HEK293 (cell line): ENCODE measurements around the gene MTR.

ENCODE experiments used
- CTCF ChIA-PET: fragments of 350-600 bp; formaldehyde crosslinking; extraction: SDS; loops from one replicate; lab custom pipeline; 2021; ENCODE audit warnings: antibody characterized with exemption; lab: Yijun Ruan, JAX
- POLR2A ChIA-PET: fragments of 300-600 bp; formaldehyde crosslinking; extraction: SDS; loops from one replicate; lab custom pipeline; 2020; ENCODE audit warnings: antibody characterized with exemption, inconsistent platforms; lab: Yijun Ruan, JAX
- H3K27ac ChIP-seq: fragments of 200-500 bp; sonication (Bioruptor generic); 2 replicates; pipeline ENCODE4 v1.5.1; 2014; ENCODE audit warnings: low read depth, low read length, control low read depth, inconsistent platforms; ENCODE audit errors: extremely low read depth
- H3K36me3 ChIP-seq, 2 experiments: fragments of 200-500 bp in 1 of 2; sonication (Bioruptor generic) in 1 of 2; 1 replicate in 1 of 2; 2 replicates in 1 of 2; pipeline ENCODE4 v1.5.1; 2014 to 2017; ENCODE audit warnings: inconsistent platforms in 2 of 2, low read length in 2 of 2; ENCODE audit not compliant: control insufficient read depth in 2 of 2, insufficient read depth in 1 of 2
- H3K4me1 ChIP-seq: fragments of 200-500 bp; sonication (Bioruptor generic); 2 replicates; pipeline ENCODE4 v1.5.1; 2014; ENCODE audit warnings: mild to moderate bottlenecking, low read length, inconsistent platforms; ENCODE audit not compliant: control insufficient read depth, insufficient read depth
- H3K4me3 ChIP-seq: 2 replicates; pipeline ENCODE4 v1.5.1; 2011; ENCODE audit warnings: low read depth, mild to moderate bottlenecking, control low read depth, low read length, moderate library complexity
- H3K9me3 ChIP-seq: fragments of 200-500 bp; sonication (Bioruptor generic); 2 replicates; pipeline ENCODE4 v1.5.1; 2014; ENCODE audit warnings: low read depth, low read length, inconsistent platforms; ENCODE audit not compliant: control insufficient read depth, insufficient read depth
- INSM2 ChIP-seq: fragments of 450-650 bp; formaldehyde crosslinking; IDR thresholded peaks from 2 replicates; pipeline ENCODE4 v1.5.1; 2016; ENCODE audit warnings: missing biosample characterization, missing genetic modification characterization
- KLF10 ChIP-seq: fragments of 450-650 bp; IDR thresholded peaks from 2 replicates; pipeline ENCODE4 v1.5.1; 2018; ENCODE audit warnings: missing biosample characterization, mild to moderate bottlenecking, missing genetic modification characterization
- KLF8 ChIP-seq: fragments of 450-650 bp; formaldehyde crosslinking; IDR thresholded peaks from 2 replicates; pipeline ENCODE4 v1.5.1; 2016; ENCODE audit warnings: missing biosample characterization, missing genetic modification characterization
- OSR2 ChIP-seq: fragments of 450-650 bp; formaldehyde crosslinking; IDR thresholded peaks from 2 replicates; pipeline ENCODE4 v1.5.1; 2016; ENCODE audit warnings: missing biosample characterization, missing genetic modification characterization
- PRDM10 ChIP-seq: fragments of 450-650 bp; formaldehyde crosslinking; IDR thresholded peaks from 2 replicates; pipeline ENCODE4 v1.5.1; 2016; ENCODE audit warnings: missing biosample characterization, missing genetic modification characterization
- SP7 ChIP-seq: fragments of 450-650 bp; formaldehyde crosslinking; IDR thresholded peaks from 2 replicates; pipeline ENCODE4 v1.5.1; 2016; ENCODE audit warnings: missing biosample characterization, missing genetic modification characterization
- WT1 ChIP-seq: fragments of 450-650 bp; formaldehyde crosslinking; IDR thresholded peaks from 2 replicates; pipeline ENCODE4 v1.5.1; 2016; ENCODE audit warnings: missing biosample characterization, missing genetic modification characterization
- ZBTB10 ChIP-seq: fragments of 450-650 bp; formaldehyde crosslinking; IDR thresholded peaks from 2 replicates; pipeline ENCODE4 v1.5.1; 2016; ENCODE audit warnings: missing biosample characterization, missing genetic modification characterization
- ZBTB17 ChIP-seq: fragments of 450-650 bp; formaldehyde crosslinking; IDR thresholded peaks from 2 replicates; pipeline ENCODE4 v1.5.1; 2016; ENCODE audit warnings: missing biosample characterization, missing genetic modification characterization
- ZBTB44 ChIP-seq: fragments of 450-650 bp; IDR thresholded peaks from 2 replicates; pipeline ENCODE4 v1.5.1; 2018; ENCODE audit warnings: missing biosample characterization, mild to moderate bottlenecking, missing genetic modification characterization
- ZBTB6 ChIP-seq: fragments of 450-650 bp; formaldehyde crosslinking; IDR thresholded peaks from 2 replicates; pipeline ENCODE4 v1.5.1; 2017; ENCODE audit warnings: missing biosample characterization, missing genetic modification characterization
- ZFHX2 ChIP-seq: fragments of 450-650 bp; formaldehyde crosslinking; conservative IDR thresholded peaks from 2 replicates; pipeline ENCODE4 v1.5.1; 2016; ENCODE audit warnings: missing biosample characterization, missing genetic modification characterization
- ZNF121 ChIP-seq: fragments of 450-650 bp; formaldehyde crosslinking; IDR thresholded peaks from 2 replicates; pipeline ENCODE4 v1.5.1; 2016; ENCODE audit warnings: missing biosample characterization, missing genetic modification characterization
- ZNF184 ChIP-seq: fragments of 450-650 bp; IDR thresholded peaks from 2 replicates; pipeline ENCODE4 v1.5.1; 2018; ENCODE audit warnings: missing biosample characterization, mild to moderate bottlenecking, missing genetic modification characterization
- ZNF24 ChIP-seq: fragments of 450-650 bp; formaldehyde crosslinking; IDR thresholded peaks from 2 replicates; pipeline ENCODE4 v1.5.1; 2016; ENCODE audit warnings: missing biosample characterization, missing genetic modification characterization
- ZNF350 ChIP-seq: fragments of 450-650 bp; formaldehyde crosslinking; IDR thresholded peaks from 2 replicates; pipeline ENCODE4 v1.5.0; 2017; ENCODE audit warnings: missing biosample characterization, mild to moderate bottlenecking, missing genetic modification characterization
- ZNF366 ChIP-seq: fragments of 450-650 bp; formaldehyde crosslinking; conservative IDR thresholded peaks from 2 replicates; pipeline ENCODE4 v1.5.1; 2016; ENCODE audit warnings: missing biosample characterization, missing genetic modification characterization
- ZNF37A ChIP-seq: fragments of 450-650 bp; IDR thresholded peaks from 2 replicates; pipeline ENCODE4 v1.5.1; 2018; ENCODE audit warnings: missing biosample characterization, missing genetic modification characterization
- ZNF404 ChIP-seq: fragments of 450-650 bp; formaldehyde crosslinking; IDR thresholded peaks from 2 replicates; pipeline ENCODE4 v1.5.1; 2017; ENCODE audit warnings: missing biosample characterization, missing genetic modification characterization
- ZNF660 ChIP-seq: fragments of 450-650 bp; IDR thresholded peaks from 2 replicates; pipeline ENCODE4 v1.5.1; 2018; ENCODE audit warnings: missing biosample characterization, mild to moderate bottlenecking, missing genetic modification characterization
- ZNF768 ChIP-seq: fragments of 450-650 bp; formaldehyde crosslinking; IDR thresholded peaks from 2 replicates; pipeline ENCODE4 v1.5.1; 2018; ENCODE audit warnings: missing biosample characterization, mild to moderate bottlenecking, missing genetic modification characterization
- TF ChIP-seq, protein P1 (sequence below): fragments of 450-650 bp; formaldehyde crosslinking; IDR thresholded peaks from 2 replicates; pipeline ENCODE4 v1.5.1; 2016; ENCODE audit warnings: missing biosample characterization, missing genetic modification characterization, borderline replicate concordance

The MTR gene

GRCh38 chr1:236904892-236905741 is 110.0 kb downstream of the MTR start:
- Histone ChIP-seq H3K4me1 (peaks cover 5% of the 10 kb centered on the region), H3K4me3 (no peak overlapping the region), H3K9me3 (no peaks in the 10 kb centered on the region), H3K27ac (no peak overlapping the region), H3K36me3 (peaks cover 0 to 11% of the 10 kb centered on the region in 2 experiments; a peak in 1 of 3 replicates)
- POLR2A ChIA-PET: no interaction called here
- CTCF ChIA-PET: no interaction called here
- TF ChIP-seq, protein P1, sequence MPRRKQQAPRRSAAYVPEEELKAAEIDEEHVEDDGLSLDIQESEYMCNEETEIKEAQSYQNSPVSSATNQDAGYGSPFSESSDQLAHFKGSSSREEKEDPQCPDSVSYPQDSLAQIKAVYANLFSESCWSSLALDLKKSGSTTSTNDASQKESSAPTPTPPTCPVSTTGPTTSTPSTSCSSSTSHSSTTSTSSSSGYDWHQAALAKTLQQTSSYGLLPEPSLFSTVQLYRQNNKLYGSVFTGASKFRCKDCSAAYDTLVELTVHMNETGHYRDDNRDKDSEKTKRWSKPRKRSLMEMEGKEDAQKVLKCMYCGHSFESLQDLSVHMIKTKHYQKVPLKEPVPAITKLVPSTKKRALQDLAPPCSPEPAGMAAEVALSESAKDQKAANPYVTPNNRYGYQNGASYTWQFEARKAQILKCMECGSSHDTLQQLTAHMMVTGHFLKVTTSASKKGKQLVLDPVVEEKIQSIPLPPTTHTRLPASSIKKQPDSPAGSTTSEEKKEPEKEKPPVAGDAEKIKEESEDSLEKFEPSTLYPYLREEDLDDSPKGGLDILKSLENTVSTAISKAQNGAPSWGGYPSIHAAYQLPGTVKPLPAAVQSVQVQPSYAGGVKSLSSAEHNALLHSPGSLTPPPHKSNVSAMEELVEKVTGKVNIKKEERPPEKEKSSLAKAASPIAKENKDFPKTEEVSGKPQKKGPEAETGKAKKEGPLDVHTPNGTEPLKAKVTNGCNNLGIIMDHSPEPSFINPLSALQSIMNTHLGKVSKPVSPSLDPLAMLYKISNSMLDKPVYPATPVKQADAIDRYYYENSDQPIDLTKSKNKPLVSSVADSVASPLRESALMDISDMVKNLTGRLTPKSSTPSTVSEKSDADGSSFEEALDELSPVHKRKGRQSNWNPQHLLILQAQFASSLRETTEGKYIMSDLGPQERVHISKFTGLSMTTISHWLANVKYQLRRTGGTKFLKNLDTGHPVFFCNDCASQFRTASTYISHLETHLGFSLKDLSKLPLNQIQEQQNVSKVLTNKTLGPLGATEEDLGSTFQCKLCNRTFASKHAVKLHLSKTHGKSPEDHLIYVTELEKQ (tag by site-specific recombination): peak; percentile 70; the same call in 1 of the 2 replicates
- TF ChIP-seq ZNF24 (tag by site-specific recombination) (peak; percentile 68; the same call in 1 of the 2 replicates), ZNF404 (tag by site-specific recombination) (no peak), OSR2 (tag by site-specific recombination) (peak; percentile 28; the same call in 1 of the 2 replicates), ZBTB17 (tag by site-specific recombination) (peak; percentile 79; the same call in 1 of the 2 replicates), ZBTB44 (tag by site-specific recombination) (0 out of 2 replicates have a peak, but pooled peaks have one; percentile 16), SP7 (tag by site-specific recombination) (peak; percentile 79), ZNF121 (tag by site-specific recombination) (no peak), PRDM10 (tag by site-specific recombination) (no peak), ZFHX2 (tag by site-specific recombination) (no peak), ZNF768 (tag by site-specific recombination) (no peak), ZNF660 (peak; percentile 71; the same call in 1 of the 2 replicates), WT1 (tag by site-specific recombination) (no peak), ZNF366 (peak; percentile 34; the same call in 1 of the 2 replicates), ZBTB6 (tag by site-specific recombination) (no peak), KLF10 (tag by site-specific recombination) (0 out of 2 replicates have a peak, but pooled peaks have one; percentile 21), INSM2 (0 out of 2 replicates have a peak, but pooled peaks have one; percentile 36), KLF8 (tag by site-specific recombination) (0 out of 2 replicates have a peak, but pooled peaks have one; percentile 32), ZNF350 (tag by site-specific recombination) (peak; percentile 29; the same call in 1 of the 2 replicates), ZBTB10 (tag by site-specific recombination) (0 out of 2 replicates have a peak, but pooled peaks have one; percentile 21), ZNF37A (tag by site-specific recombination) (0 out of 2 replicates have a peak, but pooled peaks have one; percentile 17), ZNF184 (tag by site-specific recombination) (peak; percentile 86; the same call in 1 of the 2 replicates)
